CD4-positive, alpha-beta T cell treated with Interleukin-17A for 4 hours (primary cell): Measurements from ENCODE around the gene SLC25A13.
"Not testable (repeated sequence)": the region's sequence is repeated elsewhere in the genome, so short reads cannot be mapped to it uniquely, and the experiment has no call there.

ENCODE experiments used
- DNase-seq: peaks from one replicate; pipeline ENCODE4 v3.0.0-alpha.2; 2020; ENCODE audit warnings: mixed read lengths

The SLC25A13 gene

GRCh38 chr7:96321658-96322372 is at the start of gene SLC25A13:
Gene SLC25A13 (minus strand): TSS chr7:96322098. CDS start chr7:96321956, 142 bp downstream.
- peak; percentile 66 for DNase-seq

GRCh38 chr7:96365916-96366315 is 44.0 kb upstream of the SLC25A13 start:
- not testable (repeated sequence) for DNase-seq

GRCh38 chr7:96361116-96361857 is 39.4 kb upstream of the SLC25A13 start:
- no peak for DNase-seq

- DNase-seq, result no peak
Observed at GRCh38 chr7:96359876-96360275, 38.0 kb upstream of the SLC25A13 start.

- DNase-seq, result not testable (repeated sequence)
Observed at GRCh38 chr7:96358236-96358971, 36.5 kb upstream of the SLC25A13 start.

GRCh38 chr7:96355990-96356506 is 34.1 kb upstream of the SLC25A13 start:
- DNase-seq, result no peak

GRCh38 chr7:96354881-96355280 is 33.0 kb upstream of the SLC25A13 start:
- DNase-seq, result no peak

- no peak for DNase-seq
Observed at GRCh38 chr7:96349572-96349971, 27.7 kb upstream of the SLC25A13 start.

- DNase-seq, result no peak
Observed at GRCh38 chr7:96347471-96347870, 25.6 kb upstream of the SLC25A13 start.

GRCh38 chr7:96346293-96346953 is 24.5 kb upstream of the SLC25A13 start:
- DNase-seq, result no peak

GRCh38 chr7:96344236-96344635 is 22.3 kb upstream of the SLC25A13 start:
- DNase-seq, result no peak

GRCh38 chr7:96342049-96342448 is 20.2 kb upstream of the SLC25A13 start:
- no peak for DNase-seq

- no peak for DNase-seq
Observed at GRCh38 chr7:96337519-96337918, 15.6 kb upstream of the SLC25A13 start.

- DNase-seq, result no peak
Observed at GRCh38 chr7:96332325-96332724, 10.4 kb upstream of the SLC25A13 start.

GRCh38 chr7:96331775-96332174 is 9.9 kb upstream of the SLC25A13 start:
- no peak for DNase-seq

GRCh38 chr7:96331233-96331632 is 9.3 kb upstream of the SLC25A13 start:
- no peak for DNase-seq

- DNase-seq, result no peak
Observed at GRCh38 chr7:96330193-96330592, 8.3 kb upstream of the SLC25A13 start.

- DNase-seq, result no peak
Observed at GRCh38 chr7:96329241-96329640, 7.3 kb upstream of the SLC25A13 start.

GRCh38 chr7:96328016-96328415 is 6.1 kb upstream of the SLC25A13 start:
- no peak for DNase-seq

GRCh38 chr7:96327429-96327828 is 5.5 kb upstream of the SLC25A13 start:
- DNase-seq, result no peak

GRCh38 chr7:96326752-96327151 is 4.9 kb upstream of the SLC25A13 start:
- DNase-seq, result not testable (repeated sequence)

- DNase-seq, result no peak
Observed at GRCh38 chr7:96322847-96323461, 1.1 kb upstream of the SLC25A13 start.

- no peak for DNase-seq
Observed at GRCh38 chr7:96322373-96322695, 436 bp upstream of the SLC25A13 start.
